Activated CD4-positive, alpha-beta T cell treated with anti-CD3 and anti-CD28 coated beads for 48 hours (primary cell): Measurements from ENCODE around the gene POR.
A peak's percentile ranks its signal among the peaks of the same experiment; 100 is the strongest.

Experiments used
- DNase-seq: peaks from one replicate; pipeline ENCODE4 v3.0.0-alpha.2; 2020

POR gene

GRCh38 chr7:75916685-75917634 is 2.0 kb downstream of the POR start:
- no peak for DNase-seq

DNA sequence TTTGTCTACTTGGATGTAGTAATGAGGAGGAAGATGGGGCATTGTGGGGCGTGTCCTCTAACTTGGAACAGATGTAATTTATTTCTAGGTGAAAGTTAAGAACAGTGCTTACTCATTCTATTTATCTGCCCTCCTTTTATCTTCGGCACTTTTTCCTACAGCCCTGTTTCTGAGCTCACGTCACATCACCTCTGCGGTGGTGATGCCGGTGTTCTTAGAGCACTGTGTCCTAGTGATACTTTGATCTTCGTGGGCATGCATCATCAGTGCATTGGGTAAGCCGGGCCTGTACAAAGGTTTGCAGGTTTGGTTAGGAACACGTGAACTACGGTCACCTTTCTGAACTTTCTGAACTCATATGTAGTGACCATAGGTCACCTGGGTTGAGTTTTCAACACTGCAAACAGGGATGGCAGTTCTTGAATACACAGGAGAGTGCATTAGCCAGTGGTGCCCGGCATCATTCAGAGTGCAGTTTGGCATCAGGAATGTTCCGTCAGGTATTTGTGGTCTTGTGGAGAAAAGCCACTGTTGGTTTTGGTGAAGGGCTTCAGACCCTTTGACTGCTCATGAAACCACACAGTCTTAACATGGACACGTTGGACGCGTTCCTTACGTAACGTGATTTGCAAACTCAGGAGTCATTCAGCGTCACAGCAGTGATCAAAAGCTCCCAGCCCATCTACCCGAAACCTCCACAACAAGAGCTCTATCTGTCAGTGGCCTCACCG is 5.6 kb downstream of the POR start:
- DNase-seq = peak; percentile 71

GRCh38 chr7:75921479-75921878 is 6.5 kb downstream of the POR start:
- no peak for DNase-seq

DNA sequence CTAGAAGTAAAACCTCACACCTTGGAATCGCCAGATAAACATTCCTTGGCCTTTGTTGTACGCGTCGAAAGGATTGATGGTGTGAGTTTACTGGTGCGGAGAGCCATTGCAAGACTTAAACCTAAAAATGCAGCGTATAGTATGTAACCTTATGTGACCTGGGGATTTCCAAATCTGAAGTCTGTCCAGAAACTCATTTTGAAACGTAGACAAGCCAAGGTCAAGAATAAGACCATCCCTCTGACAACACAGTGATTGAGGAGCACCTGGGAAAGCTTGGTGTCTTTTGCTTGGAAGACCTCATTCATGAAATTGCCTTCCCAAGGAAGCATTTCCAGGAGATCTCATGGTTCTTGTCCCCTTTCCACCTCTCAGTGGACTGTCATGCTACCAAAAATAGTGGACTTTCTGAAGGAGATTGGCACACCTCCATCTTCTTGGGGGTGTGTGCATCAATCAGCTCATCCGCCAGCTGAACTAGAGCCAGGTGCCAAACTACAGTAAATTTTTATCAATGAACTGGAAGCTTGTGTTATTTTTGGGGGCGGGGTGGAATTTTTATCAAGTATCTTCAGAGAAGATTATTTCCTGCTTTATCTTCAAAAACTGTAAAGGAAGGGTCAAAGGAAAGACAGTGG is 8.1 kb downstream of the POR start:
- DNase-seq = no peak

GRCh38 chr7:75924256-75924655 is 9.3 kb downstream of the POR start:
- DNase-seq = no peak

GRCh38 chr7:75924889-75925288 is 9.9 kb downstream of the POR start:
- DNase-seq = no peak

DNA sequence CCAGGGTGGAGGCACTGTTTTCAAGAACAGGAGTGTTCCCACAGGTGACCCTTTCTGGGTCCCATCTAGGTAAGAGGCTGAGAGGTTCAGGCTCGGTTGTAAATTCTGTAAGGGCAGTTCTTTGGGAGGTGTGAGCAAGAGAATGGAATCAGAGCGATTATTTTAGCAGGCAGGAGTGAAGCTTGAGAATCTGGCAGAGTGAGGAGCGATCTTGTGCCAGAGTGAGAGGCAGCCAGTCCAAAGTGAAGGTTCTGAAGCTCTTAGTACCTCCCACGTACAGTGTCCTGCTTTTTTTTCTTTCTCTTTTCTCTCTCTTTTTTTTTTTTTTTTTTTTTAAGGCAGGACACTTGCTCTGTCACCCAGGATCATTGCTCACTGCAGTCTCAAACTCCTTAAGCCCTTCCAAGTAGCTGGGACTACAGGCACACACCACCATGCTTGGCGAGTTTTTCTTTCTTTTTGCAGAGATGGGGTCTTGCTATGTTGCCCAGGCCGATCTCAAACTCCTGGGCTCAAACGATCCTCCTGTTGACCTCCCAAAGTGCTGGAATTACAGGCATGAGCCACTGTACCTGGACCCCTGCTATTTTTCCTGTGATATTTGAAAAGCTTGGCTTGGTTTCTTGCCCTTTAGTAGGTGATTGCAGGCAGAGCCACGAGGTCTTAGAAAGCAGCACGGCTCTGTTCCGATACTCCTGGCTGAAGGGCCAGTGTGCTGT is 10.9 kb downstream of the POR start:
- no peak for DNase-seq

DNA sequence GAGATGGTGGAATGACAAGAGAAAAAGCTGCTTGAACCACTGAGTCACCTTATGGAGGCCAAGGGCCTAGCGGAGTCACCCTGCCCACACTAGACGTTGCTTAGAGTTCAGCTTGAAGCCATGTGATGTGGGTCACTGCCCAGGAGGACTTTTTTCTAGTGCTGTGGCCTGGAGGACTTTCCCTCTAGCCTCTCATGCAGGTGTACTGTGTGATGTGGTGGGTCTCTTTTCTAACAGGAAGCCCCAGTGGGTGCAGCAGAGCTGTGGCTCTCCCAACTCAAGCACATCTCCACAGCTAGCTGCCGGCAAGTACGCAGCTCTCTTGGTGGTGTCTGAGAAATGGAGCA is 13.6 kb downstream of the POR start:
- DNase-seq = peak; percentile 13

DNA sequence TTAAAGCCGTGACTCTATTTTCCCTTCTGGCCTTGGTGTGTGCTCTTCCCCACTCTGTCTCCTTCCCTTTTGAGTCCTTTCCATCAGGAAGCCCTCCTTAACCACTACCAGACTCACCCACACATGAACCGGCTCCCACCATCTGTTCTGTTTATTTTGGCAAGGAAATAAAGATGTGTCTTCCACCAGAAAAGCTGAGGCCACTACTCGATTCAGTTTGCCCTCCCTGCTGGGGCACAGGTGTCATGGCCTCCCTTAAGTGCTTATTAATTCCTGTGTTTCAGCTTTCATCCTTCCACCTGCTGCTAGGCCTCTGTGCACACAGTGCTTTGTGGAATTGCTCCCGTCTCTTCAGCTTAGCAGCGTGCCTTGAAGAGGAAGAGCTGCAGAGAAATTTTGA is 16.7 kb downstream of the POR start:
- DNase-seq = no peak

DNA sequence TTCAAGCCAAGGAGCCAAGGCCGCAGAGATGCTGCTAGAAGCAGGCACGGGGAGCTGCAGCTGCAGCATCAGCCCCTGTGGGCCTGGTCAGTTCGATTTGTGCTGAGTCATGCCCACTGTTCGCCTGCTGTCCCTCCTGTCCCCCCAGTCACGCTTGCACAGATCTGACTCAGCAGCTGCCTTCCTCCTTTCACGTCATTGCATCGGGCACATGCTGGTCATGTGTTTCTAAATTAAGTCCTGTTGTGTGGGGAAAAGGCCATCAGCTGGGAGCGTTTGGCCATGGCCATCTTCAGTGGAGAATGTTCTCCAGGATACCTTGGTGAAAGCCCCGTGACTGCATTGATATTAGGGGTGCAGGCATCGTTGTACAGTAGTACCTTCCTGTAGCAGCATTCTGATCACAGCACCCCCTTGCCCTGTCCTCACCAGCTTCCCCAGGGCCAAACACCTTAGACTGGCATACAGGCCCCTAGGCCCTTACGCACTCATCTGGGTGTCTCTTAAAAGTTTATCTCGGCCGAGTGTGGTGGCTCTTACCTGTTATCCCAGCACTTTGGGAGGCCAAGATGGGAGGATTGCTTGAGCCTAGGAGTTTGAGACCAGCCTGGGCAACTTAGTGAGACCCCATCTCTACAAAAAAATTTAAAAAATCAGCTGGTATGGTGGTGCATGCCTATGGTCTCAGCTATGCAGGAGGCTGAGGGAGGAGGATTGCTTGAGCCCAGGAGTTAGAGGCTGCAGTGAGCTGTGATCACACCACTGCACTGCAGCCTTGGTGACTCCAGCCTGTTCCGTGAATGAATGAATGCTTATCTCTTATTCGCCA is 23.2 kb downstream of the POR start:
- no peak for DNase-seq

DNA sequence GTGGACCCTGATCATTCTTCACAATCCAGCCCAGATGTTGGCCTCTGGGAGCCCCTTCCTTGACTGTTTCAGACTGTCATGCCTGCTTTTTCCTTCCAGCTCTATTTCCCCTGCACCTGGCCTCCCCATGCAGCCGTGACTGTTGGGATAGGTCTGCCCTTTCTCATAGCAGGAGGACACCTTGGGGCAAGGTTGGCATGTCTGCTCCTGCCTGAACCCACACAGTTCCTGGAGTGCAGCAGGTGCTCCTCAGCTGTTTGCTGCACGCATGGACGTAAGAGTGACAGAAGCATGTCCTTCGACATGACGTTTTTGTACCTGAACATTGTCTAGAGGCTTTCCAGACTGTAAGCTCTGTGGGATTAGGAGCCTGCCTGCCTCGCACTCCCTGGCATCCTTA is 24.0 kb downstream of the POR start:
- no peak for DNase-seq

DNA sequence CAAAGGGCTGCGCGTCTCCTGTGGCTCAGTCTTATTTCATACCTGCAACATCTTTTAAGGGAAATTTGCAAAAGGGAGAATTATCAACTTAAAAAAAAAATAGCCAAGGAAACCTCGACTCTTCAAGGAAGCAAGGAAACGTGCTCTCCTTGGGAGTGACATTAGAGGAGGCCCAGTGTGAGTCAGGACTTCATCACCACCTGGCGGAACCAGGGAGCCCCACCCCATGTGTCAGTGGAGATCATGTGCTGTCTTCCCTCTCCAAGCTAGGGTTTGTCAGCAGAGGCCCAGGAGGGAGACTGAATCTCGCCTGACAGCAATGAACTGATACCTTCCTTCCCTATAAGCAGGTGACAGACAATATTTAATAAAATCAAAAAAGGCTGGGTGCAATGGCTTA is 28.9 kb downstream of the POR start:
- no peak for DNase-seq

GRCh38 chr7:75944507-75944906 is 29.6 kb downstream of the POR start:
- DNase-seq = no peak

DNA sequence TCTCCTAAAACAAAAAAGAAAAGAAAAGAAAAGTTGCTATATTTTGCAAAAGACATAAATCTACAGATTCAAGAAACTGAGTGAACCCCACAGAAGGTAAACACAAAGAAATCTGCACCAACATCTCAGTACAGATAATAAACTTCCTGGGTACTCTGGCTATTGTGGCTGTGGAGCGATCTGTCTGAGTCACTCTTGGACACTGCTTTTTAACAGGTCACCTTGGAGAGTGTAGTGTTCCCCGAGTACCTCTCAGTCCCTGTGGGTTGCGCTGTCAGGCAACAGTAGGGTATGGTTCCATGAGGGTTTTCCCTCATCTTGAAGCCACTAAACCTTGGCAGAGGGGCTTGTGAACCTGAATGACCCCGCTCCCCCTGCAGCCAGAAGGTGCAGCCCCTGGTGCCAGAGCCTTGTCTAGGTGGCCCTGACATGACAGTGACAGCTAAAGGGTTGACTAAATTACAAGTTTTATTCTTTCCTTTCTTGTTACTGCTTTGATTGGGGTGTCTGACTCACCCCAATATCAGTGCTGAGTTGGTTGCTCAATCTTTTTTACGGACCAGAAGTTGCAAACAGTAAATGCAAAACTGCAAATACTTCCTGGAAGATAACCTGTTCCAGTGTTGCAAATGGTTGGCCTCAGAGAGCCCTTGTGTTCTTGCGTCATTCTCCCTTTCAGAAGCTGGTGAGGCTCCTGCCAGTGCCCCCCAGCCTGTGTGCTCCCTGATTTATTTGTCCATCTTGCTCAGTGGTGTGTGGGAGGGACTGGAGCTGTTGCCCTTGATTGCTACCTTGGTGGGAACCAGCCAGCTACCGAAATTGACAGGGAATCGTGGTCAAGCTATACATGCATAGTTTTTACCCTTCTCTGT is 30.6 kb downstream of the POR start:
- DNase-seq = no peak

DNA sequence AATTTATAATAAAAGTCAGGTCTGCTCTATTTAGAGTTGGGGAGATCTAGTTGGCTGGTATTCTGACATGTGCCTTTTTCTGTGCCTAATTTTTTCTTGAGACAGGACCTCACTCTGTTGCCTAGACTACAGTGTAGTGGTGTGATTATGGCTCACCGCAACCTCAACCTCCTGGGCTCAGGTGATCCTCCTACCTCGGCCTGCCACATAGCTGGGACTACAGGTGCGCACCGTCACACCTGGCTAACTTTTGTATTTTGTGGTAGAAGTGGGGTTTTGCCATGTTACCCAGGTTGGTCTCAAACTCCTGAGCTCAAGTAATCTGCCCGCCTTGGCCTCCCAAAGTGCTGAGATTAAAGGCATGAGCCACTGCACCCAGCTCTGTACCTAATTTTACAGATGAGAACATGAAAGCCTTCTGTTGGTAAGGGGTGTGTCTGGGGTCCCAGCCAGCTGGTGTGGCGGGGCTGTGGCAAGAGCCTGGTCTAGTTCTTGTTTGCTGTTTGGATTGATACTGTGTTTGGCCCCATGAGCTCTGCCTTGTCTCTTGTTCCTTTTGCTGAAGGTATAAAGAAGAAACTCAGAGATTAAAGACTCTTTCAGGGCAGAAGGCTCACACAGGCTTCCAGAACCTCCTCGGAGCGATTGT is 31.4 kb downstream of the POR start:
- no peak for DNase-seq

GRCh38 chr7:75948179-75948578 is 33.2 kb downstream of the POR start:
- no peak for DNase-seq

- no peak for DNase-seq
Observed at GRCh38 chr7:75950111-75950681, 35.2 kb downstream of the POR start.

DNA sequence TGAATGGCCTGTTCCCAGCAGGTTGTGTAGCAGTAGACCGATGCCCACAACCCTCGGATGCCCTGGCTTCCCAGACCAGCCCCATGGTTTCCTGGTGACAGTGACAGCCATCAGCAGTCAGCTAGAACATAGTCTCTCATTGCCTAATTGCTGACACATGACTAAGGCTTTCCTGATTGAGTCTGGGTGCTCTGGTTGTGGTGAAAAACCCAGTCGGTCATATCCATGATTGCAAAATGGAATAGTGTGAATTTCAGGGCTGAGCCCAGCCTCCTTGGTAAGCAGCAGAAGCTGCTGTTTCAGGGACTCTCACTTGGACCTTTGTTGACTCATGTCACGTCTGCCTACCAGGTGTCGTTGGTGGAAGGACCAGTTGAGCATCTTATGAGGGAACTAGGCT is 36.6 kb downstream of the POR start:
- no peak for DNase-seq

DNA sequence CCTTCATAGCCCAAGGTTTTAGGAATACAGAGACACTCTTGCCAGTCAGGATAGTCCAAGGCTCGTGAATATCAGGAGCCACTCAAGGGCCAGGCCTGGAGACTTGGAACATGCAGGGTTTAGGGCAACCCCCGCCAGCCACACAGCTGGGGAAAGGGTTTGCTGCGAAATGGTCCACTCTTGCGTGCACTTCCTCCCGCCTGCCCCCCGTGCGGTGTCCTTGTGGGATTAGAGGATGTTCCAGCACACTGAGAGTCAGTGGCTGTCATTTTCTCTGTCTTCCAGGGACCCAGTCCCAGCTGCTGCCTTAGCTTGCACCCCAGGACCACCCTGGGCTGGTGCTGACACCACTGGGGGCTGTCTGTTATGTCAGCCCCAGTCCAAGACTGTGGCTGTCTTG is 38.5 kb downstream of the POR start:
- DNase-seq = no peak

DNA sequence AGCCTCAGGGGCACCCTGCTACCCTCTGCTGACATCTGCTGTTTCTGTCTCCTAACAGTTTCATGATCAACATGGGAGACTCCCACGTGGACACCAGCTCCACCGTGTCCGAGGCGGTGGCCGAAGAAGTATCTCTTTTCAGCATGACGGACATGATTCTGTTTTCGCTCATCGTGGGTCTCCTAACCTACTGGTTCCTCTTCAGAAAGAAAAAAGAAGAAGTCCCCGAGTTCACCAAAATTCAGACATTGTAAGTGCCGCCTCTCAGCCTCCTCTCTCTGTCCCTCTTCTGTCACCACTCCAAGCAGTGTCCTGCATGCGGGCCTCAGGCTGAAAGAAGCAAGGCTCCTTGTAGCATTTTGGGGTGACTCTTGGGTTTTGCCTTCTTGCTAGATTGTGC is 39.0 kb downstream of the POR start:
- no peak for DNase-seq
